Mesenchymal stem cell (in vitro differentiated cells and primary cell): Measurements from ENCODE around the gene SLC45A2.

ENCODE experiments used
- DNase-seq: peaks from one replicate; pipeline ENCODE4 v3.0.0-alpha.2; 2013
- H2AFZ ChIP-seq: one replicate; pipeline ENCODE4 v1.6.1; 2013; ENCODE audit warnings: low read depth, mild to moderate bottlenecking, control low read depth, inconsistent platforms, low read length, moderate library complexity
- H2AK5ac ChIP-seq: 2 replicates; pipeline ENCODE4 v1.6.1; 2013; ENCODE audit warnings: low read length, moderate library complexity, mild to moderate bottlenecking, inconsistent platforms; ENCODE audit not compliant: severe bottlenecking
- H2BK120ac ChIP-seq: one replicate; pipeline ENCODE4 v1.6.1; 2013; ENCODE audit warnings: low read depth, mild to moderate bottlenecking, inconsistent platforms, low read length, moderate library complexity
- H2BK12ac ChIP-seq, 2 experiments: one replicate each; pipeline ENCODE4 v1.6.1; 2013; ENCODE audit warnings: inconsistent platforms in 2 of 2, low read length in 2 of 2, mild to moderate bottlenecking in 2 of 2, moderate library complexity in 2 of 2, control low read depth in 1 of 2
- H2BK15ac ChIP-seq: one replicate; pipeline ENCODE4 v1.6.1; 2013; ENCODE audit warnings: mild to moderate bottlenecking, low read depth, inconsistent platforms; ENCODE audit not compliant: poor library complexity, severe bottlenecking
- H2BK5ac ChIP-seq: 2 replicates; pipeline ENCODE4 v1.6.1; 2013; ENCODE audit warnings: low read depth, mild to moderate bottlenecking, low read length, control low read depth, inconsistent platforms; ENCODE audit not compliant: poor library complexity, severe bottlenecking
- H3K14ac ChIP-seq, 2 experiments: one replicate each; pipeline ENCODE4 v1.6.1; 2013; ENCODE audit warnings: inconsistent platforms in 2 of 2, low read length in 2 of 2, control low read depth in 1 of 2, mild to moderate bottlenecking in 1 of 2, moderate library complexity in 1 of 2
- H3K18ac ChIP-seq, 2 experiments: one replicate each; pipeline ENCODE4 v1.6.1; 2013; ENCODE audit warnings: inconsistent platforms in 2 of 2, low read length in 2 of 2, control low read depth in 1 of 2, low read depth in 1 of 2, mild to moderate bottlenecking in 1 of 2
- H3K23ac ChIP-seq, 2 experiments: one replicate each; pipeline ENCODE4 v1.6.1; 2013; ENCODE audit warnings: inconsistent platforms in 2 of 2, low read length in 2 of 2, mild to moderate bottlenecking in 2 of 2, moderate library complexity in 2 of 2, control low read depth in 1 of 2
- H3K27ac ChIP-seq: 2 replicates; pipeline ENCODE4 v1.5.1; 2013; ENCODE audit warnings: mild to moderate bottlenecking, moderate library complexity, low read length, control low read depth, inconsistent platforms; ENCODE audit not compliant: poor library complexity, severe bottlenecking
- H3K27me3 ChIP-seq, 2 experiments: 2 replicates each; pipeline versions ENCODE4 v1.6.1 to v1.7.0; 2013; ENCODE audit warnings: low read length in 2 of 2, mild to moderate bottlenecking in 2 of 2, moderate library complexity in 2 of 2, control low read depth in 1 of 2, inconsistent platforms in 1 of 2; ENCODE audit not compliant: control insufficient read depth in 1 of 2, insufficient read depth in 1 of 2
- H3K36me3 ChIP-seq, 2 experiments: 2 replicates each; pipeline versions ENCODE4 v1.6.1 to v1.7.0; 2013; ENCODE audit warnings: low read length in 2 of 2, control low read depth in 1 of 2, inconsistent platforms in 1 of 2, low read depth in 1 of 2, mild to moderate bottlenecking in 1 of 2; ENCODE audit not compliant: insufficient read depth in 2 of 2, control insufficient read depth in 1 of 2
- H3K4ac ChIP-seq, 2 experiments: one replicate each; pipeline ENCODE4 v1.6.1; 2013; ENCODE audit warnings: inconsistent platforms in 2 of 2, low read length in 2 of 2, mild to moderate bottlenecking in 2 of 2, moderate library complexity in 2 of 2, control low read depth in 1 of 2, low read depth in 1 of 2
- H3K4me1 ChIP-seq: 2 replicates; pipeline ENCODE4 v1.6.1; 2013; ENCODE audit warnings: low read depth, low read length, control low read depth; ENCODE audit not compliant: control insufficient read depth, insufficient read depth
- H3K4me2 ChIP-seq: 2 replicates; pipeline ENCODE4 v1.6.1; 2013; ENCODE audit warnings: low read length, mild to moderate bottlenecking, inconsistent platforms; ENCODE audit not compliant: poor library complexity, severe bottlenecking
- H3K4me3 ChIP-seq, 2 experiments: 2 replicates each; pipeline versions ENCODE4 v1.5.1 to v1.7.0; 2013; ENCODE audit warnings: low read length in 2 of 2, mild to moderate bottlenecking in 2 of 2, control low read depth in 1 of 2, low read depth in 1 of 2; ENCODE audit not compliant: insufficient read depth in 1 of 2
- H3K79me1 ChIP-seq: replicated peaks from 2 replicates; pipeline ENCODE4 v1.6.1; 2013; ENCODE audit warnings: mild to moderate bottlenecking, control low read depth, low read length, inconsistent platforms; ENCODE audit not compliant: poor library complexity, severe bottlenecking
- H3K9ac ChIP-seq: 2 replicates; pipeline ENCODE4 v1.7.0; 2013; ENCODE audit warnings: mild to moderate bottlenecking, low read length, moderate library complexity
- H3K9me3 ChIP-seq: 2 replicates; pipeline ENCODE4 v1.7.0; 2013; ENCODE audit warnings: mild to moderate bottlenecking, low read length; ENCODE audit not compliant: control insufficient read depth
- H4K8ac ChIP-seq: one replicate; pipeline ENCODE4 v1.6.1; 2013; ENCODE audit warnings: inconsistent platforms, mild to moderate bottlenecking, low read length, moderate library complexity
- H4K91ac ChIP-seq: one replicate; pipeline ENCODE4 v1.6.1; 2013; ENCODE audit warnings: mild to moderate bottlenecking, low read length, inconsistent platforms
- WGBS: methylation state at CpG from one replicate; pipeline ENCODE4 v1.1.7; 2013; ENCODE audit warnings: mixed read lengths; 5-methylcytosine and 5-hydroxymethylcytosine counted together

The SLC45A2 gene

GRCh38 chr5:34030048-34030447 lies 45.6 kb upstream of the SLC45A2 start:
- Histone ChIP-seq H2BK5ac (no peak overlapping the region), H3K27ac (no peak overlapping the region), H3K4me1 (peaks cover 2% of the 10 kb centered on the region), H2AK5ac (no peak overlapping the region), H2AFZ (no peak overlapping the region), H3K27me3 (no peaks in the 10 kb centered on the region), H2BK120ac (no peak overlapping the region), H3K18ac (no peak overlapping the region), H3K4me3 (no peak overlapping the region), H3K4me2 (no peak overlapping the region), H3K23ac (no peak overlapping the region), H3K14ac (no peak overlapping the region), H2BK15ac (no peak overlapping the region), H2BK12ac (no peak overlapping the region), H3K9ac (no peak overlapping the region), H4K8ac (no peak overlapping the region), H3K79me1 (no peaks in the 10 kb centered on the region), H3K4ac (no peak overlapping the region), H3K36me3 (peaks cover 4 to 6% of the 10 kb centered on the region in 2 experiments), H4K91ac (no peak overlapping the region), H3K9me3 (no peaks in the 10 kb centered on the region)
- 100% methylated on average over 1 of the region's 1 CpG for WGBS
- DNase-seq: no peak

- Histone ChIP-seq H3K4ac (no peak overlapping the region), H3K27me3 (no peaks in the 10 kb centered on the region), H2BK12ac (no peak overlapping the region), H3K27ac (no peak overlapping the region), H3K4me3 (no peak overlapping the region), H4K91ac (no peak overlapping the region), H2AFZ (no peak overlapping the region), H3K79me1 (no peaks in the 10 kb centered on the region), H2BK15ac (no peak overlapping the region), H3K9me3 (no peaks in the 10 kb centered on the region), H3K23ac (no peak overlapping the region), H3K4me1 (no peaks in the 10 kb centered on the region), H3K9ac (no peak overlapping the region), H2BK5ac (no peak overlapping the region), H2BK120ac (no peak overlapping the region), H3K4me2 (no peak overlapping the region), H2AK5ac (no peak overlapping the region), H3K18ac (no peak overlapping the region), H3K36me3 (peaks cover 0 to 6% of the 10 kb centered on the region in 2 experiments), H4K8ac (no peak overlapping the region), H3K14ac (no peak overlapping the region)
- no peak for DNase-seq
- WGBS: 86% methylated on average over 3 of the region's 3 CpGs
Observed at GRCh38 chr5:34028349-34028748, 43.9 kb upstream of the SLC45A2 start.

GRCh38 chr5:34026089-34026761 lies 41.7 kb upstream of the SLC45A2 start:
- H3K27ac ChIP-seq: no peak overlapping the region
- no peak overlapping the region for H3K4ac ChIP-seq
- DNase-seq: no peak
- no peak overlapping the region for H2BK5ac ChIP-seq
- H2BK120ac ChIP-seq: no peak overlapping the region
- H2BK12ac ChIP-seq: no peak overlapping the region
- no peak overlapping the region for H2AK5ac ChIP-seq
- H3K36me3 ChIP-seq: peaks cover 0 to 3% of the 10 kb centered on the region in 2 experiments
- H3K4me3 ChIP-seq: no peak overlapping the region
- no peak overlapping the region for H2BK15ac ChIP-seq
- peak overlapping the region; percentile 27 for H4K91ac ChIP-seq
- no peaks in the 10 kb centered on the region for H3K9me3 ChIP-seq
- peak overlapping the region in 1 of 2 experiments; percentile 75 for H3K14ac ChIP-seq
- no peak overlapping the region for H3K9ac ChIP-seq
- H3K4me1 ChIP-seq: no peaks in the 10 kb centered on the region
- no peaks in the 10 kb centered on the region for H3K79me1 ChIP-seq
- WGBS: 83% methylated on average over 8 of the region's 9 CpGs
- H2AFZ ChIP-seq: no peak overlapping the region
- no peak overlapping the region for H4K8ac ChIP-seq
- no peak overlapping the region for H3K18ac ChIP-seq
- no peak overlapping the region for H3K4me2 ChIP-seq
- H3K23ac ChIP-seq: peak overlapping the region in 1 of 2 experiments; percentile 14
- H3K27me3 ChIP-seq: no peaks in the 10 kb centered on the region

- Histone ChIP-seq H4K8ac (no peak overlapping the region), H3K4me3 (no peak overlapping the region), H3K4me2 (no peak overlapping the region), H3K4me1 (no peaks in the 10 kb centered on the region), H2BK12ac (no peak overlapping the region), H3K36me3 (peaks cover 0 to 3% of the 10 kb centered on the region in 2 experiments), H2AFZ (no peak overlapping the region), H3K23ac (no peak overlapping the region), H2BK15ac (no peak overlapping the region), H3K9me3 (no peaks in the 10 kb centered on the region), H3K9ac (peak overlapping the region; percentile 46), H3K27me3 (no peaks in the 10 kb centered on the region), H2AK5ac (no peak overlapping the region), H2BK5ac (no peak overlapping the region), H3K18ac (no peak overlapping the region), H3K27ac (no peak overlapping the region), H3K14ac (no peak overlapping the region), H3K79me1 (no peaks in the 10 kb centered on the region), H2BK120ac (no peak overlapping the region), H4K91ac (no peak overlapping the region), H3K4ac (no peak overlapping the region)
- DNase-seq: no peak
- 33% methylated on average over 2 of the region's 2 CpGs for WGBS
Observed at GRCh38 chr5:34022121-34022705, 37.7 kb upstream of the SLC45A2 start.
